ENCODE measurements around the gene CALB2.

The CALB2 gene

DNA sequence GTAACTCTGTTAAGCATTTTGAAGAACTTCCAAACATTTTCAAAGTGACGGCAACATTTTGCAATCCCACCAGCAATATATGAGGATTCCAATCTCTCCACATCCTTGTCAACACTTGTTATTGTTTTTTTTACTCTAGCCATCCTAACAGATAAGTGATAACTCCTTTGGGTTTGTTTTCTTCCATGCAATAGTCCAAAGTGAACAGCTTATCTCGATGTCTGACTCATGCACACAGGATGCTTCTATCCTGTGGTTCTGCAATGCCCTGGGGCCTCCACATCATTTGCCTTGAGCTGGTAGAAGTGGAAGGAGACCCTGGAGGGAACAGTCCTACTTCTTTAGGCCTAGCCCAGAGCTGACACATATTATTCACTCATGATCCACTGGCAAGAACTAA is 70.4 kb downstream of the CALB2 start:
- DNase-seq (ENCODE audit: low spot score), result no peak
- TF ChIP-seq, protein P1, sequence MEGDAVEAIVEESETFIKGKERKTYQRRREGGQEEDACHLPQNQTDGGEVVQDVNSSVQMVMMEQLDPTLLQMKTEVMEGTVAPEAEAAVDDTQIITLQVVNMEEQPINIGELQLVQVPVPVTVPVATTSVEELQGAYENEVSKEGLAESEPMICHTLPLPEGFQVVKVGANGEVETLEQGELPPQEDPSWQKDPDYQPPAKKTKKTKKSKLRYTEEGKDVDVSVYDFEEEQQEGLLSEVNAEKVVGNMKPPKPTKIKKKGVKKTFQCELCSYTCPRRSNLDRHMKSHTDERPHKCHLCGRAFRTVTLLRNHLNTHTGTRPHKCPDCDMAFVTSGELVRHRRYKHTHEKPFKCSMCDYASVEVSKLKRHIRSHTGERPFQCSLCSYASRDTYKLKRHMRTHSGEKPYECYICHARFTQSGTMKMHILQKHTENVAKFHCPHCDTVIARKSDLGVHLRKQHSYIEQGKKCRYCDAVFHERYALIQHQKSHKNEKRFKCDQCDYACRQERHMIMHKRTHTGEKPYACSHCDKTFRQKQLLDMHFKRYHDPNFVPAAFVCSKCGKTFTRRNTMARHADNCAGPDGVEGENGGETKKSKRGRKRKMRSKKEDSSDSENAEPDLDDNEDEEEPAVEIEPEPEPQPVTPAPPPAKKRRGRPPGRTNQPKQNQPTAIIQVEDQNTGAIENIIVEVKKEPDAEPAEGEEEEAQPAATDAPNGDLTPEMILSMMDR (IDR thresholded peaks at IDR 0.05; ENCODE audit: extremely low read depth, missing control alignments), result no peak

DNA sequence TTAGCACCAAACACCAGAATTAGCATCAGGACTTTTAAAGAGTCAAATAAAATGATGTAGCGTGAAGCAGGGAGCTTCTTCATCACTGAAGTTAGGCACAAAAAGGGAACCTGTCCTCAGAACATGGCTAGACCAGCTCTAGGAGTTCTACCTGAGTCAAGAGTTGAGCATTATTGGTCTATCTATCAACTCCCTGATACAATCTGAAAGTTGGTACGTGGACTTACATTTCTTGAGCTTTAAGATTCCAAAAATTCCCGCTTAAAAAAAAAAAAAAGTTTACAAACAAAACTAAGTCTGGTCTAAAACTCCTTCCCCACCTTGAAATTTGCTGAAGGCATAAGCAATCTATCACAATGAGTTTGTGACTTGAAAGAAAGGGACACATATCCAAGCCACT is 71.1 kb downstream of the CALB2 start:
- TF ChIP-seq, protein P1 (IDR thresholded peaks at IDR 0.05; ENCODE audit: extremely low read depth, missing control alignments), result no peak
- no peak for DNase-seq (ENCODE audit: low spot score)

DNA sequence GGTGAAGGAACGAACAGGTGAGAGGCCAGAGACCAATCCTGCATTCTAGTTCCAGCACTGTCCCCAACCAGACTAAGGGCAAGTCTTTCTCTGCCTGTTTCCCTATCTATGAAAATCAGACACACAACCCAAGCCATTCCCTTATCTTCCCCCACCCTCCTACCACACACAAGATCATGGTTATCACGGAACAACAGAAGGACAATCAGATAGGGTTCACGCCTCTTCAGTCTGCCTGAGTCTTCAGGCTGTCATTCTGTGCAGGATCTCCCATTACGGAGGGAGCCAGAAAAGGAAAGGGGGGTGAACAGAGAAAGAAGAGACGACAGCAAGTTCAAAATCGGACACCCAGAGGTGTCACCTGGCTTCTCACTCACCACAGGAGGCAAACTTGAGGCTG is 72.2 kb downstream of the CALB2 start:
- TF ChIP-seq, protein P1 (IDR thresholded peaks at IDR 0.05; ENCODE audit: extremely low read depth, missing control alignments), result no peak

DNA sequence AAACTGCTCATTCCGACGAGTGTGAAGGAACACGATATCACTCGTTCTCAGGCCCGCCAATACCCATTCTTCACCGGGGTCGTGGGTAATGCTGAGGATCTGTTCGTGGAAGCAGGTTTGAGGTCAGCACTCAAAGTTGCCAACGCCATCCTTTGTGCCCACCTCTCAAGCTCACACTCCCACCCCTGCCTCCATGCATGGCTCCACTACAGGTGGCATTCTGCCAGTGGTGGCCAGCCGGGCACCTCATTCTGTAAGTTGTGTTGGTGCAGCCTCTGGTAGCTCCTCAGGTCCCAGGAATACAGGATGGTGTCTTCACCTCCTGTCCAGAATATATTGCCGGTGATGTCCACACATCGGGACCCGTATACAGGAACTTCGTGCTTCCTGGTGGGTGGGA is 72.7 kb downstream of the CALB2 start:
- no peak for DNase-seq (ENCODE audit: low spot score)
- TF ChIP-seq, protein P1 (IDR thresholded peaks at IDR 0.05; ENCODE audit: extremely low read depth, missing control alignments), result no peak

More for the DNA sequence above, 72.2 kb downstream of the CALB2 start:
- no peak for DNase-seq (ENCODE audit: low spot score)

DNA sequence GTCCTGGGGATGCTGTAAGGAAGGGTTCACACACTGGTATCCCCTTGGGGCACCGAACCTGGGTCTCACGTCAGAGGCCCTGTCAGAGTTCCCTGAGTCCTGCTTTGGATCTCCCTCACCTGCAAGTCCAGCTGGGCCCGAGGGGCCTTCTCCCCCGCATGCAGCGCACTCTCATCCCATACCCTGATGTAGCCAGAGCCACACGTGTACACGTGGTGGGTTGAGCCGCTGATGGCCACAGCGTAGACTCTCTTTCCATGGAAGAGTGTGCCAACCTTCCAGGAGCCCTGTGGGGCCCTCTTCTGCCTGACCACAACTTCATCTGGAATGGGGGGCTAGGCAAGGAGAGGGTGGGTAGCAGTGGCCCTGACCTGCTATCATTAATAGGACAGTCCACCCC is 73.5 kb downstream of the CALB2 start:
- DNase-seq (ENCODE audit: low spot score), result no peak
- TF ChIP-seq, protein P1 (IDR thresholded peaks at IDR 0.05; ENCODE audit: extremely low read depth, missing control alignments), result no peak

DNA sequence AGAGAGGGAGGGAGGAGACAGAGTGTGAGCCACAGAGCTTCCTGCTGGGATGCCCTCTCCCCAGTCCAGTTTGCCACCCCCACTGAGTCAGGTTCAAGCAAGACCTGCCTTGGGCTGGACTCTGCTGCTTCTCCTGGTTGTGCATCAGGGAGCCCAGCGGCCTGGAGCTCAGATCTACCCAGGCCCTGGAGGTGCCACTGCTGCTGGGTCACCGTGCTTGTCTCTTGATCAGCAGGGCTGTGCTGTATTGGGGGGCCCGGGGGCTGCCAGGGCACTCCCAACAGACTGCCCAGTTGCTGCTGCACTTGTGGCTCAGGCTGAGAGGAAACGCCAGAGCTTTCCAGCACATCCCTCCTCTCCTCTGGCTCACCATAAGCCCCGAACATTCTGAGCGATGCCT is 74.4 kb downstream of the CALB2 start:
- DNase-seq (ENCODE audit: low spot score), result no peak
- TF ChIP-seq, protein P1 (IDR thresholded peaks at IDR 0.05; ENCODE audit: extremely low read depth, missing control alignments), result no peak

DNA sequence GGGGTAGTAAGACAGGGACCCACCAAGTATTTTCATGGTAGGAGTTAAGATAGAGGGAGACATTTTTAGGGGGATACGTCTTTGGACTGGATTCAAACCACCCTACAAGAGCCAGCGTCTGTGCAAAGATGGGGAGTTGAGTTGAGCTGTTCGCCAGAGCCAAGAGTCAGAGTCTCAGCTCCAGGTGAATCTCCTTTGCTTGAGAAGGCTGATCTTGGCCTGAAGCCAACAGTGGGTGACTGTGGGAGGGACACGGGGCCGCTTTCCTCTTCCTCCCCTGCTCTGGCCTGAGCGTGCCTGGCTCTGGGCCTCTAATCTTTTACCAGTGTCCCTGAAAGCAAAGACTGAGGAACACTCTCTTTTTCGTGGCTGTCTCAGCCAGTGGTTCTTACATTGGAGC is 78.0 kb downstream of the CALB2 start:
- TF ChIP-seq, protein P1 (IDR thresholded peaks at IDR 0.05; ENCODE audit: extremely low read depth, missing control alignments), result no peak
- DNase-seq (ENCODE audit: low spot score), result no peak

Data from GM20000 (cell line).